ENCODE results near the gene SBF2.

DNA sequence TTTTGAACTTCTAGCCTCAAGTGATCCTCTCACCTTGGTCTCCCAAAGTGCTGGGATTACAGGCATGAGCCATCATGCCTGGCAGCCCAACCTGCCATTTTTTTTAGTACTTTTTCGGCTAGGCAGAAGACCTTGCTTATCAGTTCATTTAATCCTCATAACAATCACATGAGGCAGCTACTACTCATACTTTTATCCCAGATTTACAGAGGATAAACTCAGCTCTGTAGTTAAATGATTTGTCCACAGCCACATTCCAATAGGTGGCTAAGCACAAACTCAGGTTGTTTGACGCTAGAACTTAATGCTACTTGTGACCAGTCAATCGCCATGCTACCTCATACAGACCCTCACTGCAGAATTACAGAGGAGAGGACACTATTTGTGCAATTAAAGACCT, 28.1 kb downstream of the SBF2 start:
- no peak for TF ChIP-seq POLR2A (IDR thresholded peaks at IDR 0.05)
- TF ChIP-seq, protein P1, sequence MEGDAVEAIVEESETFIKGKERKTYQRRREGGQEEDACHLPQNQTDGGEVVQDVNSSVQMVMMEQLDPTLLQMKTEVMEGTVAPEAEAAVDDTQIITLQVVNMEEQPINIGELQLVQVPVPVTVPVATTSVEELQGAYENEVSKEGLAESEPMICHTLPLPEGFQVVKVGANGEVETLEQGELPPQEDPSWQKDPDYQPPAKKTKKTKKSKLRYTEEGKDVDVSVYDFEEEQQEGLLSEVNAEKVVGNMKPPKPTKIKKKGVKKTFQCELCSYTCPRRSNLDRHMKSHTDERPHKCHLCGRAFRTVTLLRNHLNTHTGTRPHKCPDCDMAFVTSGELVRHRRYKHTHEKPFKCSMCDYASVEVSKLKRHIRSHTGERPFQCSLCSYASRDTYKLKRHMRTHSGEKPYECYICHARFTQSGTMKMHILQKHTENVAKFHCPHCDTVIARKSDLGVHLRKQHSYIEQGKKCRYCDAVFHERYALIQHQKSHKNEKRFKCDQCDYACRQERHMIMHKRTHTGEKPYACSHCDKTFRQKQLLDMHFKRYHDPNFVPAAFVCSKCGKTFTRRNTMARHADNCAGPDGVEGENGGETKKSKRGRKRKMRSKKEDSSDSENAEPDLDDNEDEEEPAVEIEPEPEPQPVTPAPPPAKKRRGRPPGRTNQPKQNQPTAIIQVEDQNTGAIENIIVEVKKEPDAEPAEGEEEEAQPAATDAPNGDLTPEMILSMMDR (IDR thresholded peaks at IDR 0.05): no peak

Measured in esophagus squamous epithelium (tissue), 4 donors.